Measurements from ENCODE around the gene CFAP43.

The CFAP43 gene

GRCh38 chr10:104084482-104085142 lies 147.6 kb downstream of the CFAP43 start:
- no peak for TF ChIP-seq CTCF (IDR thresholded peaks at IDR 0.05; ENCODE audit: low read depth, low read length, missing control alignments)
- in situ Hi-C loops (cut with HindIII; ENCODE audit: low pct_ligation_motif_present, low sequenced_read_pairs): no loop called here
- DNase-seq: no peak
- Histone ChIP-seq H3K27ac (no peak overlapping the region), H3K36me3 (replicated peaks) (no peaks in the 10 kb centered on the region), H3K4me3 (ENCODE audit: low read depth, low read length) (no peak overlapping the region), H3K27me3 (replicated peaks) (no peaks in the 10 kb centered on the region)

GRCh38 chr10:104081998-104082397 lies 150.2 kb downstream of the CFAP43 start:
- H3K27ac ChIP-seq: no peak overlapping the region
- H3K4me3 ChIP-seq (ENCODE audit: low read depth, low read length): no peak overlapping the region
- no peaks in the 10 kb centered on the region for H3K36me3 ChIP-seq (replicated peaks)
- no peaks in the 10 kb centered on the region for H3K27me3 ChIP-seq (replicated peaks)
- in situ Hi-C loops (cut with HindIII; ENCODE audit: low pct_ligation_motif_present, low sequenced_read_pairs): no loop called here
- no peak for DNase-seq
- no peak for TF ChIP-seq CTCF (IDR thresholded peaks at IDR 0.05; ENCODE audit: low read depth, low read length, missing control alignments)

GRCh38 chr10:104080762-104081161 lies 151.4 kb downstream of the CFAP43 start:
- H3K36me3 ChIP-seq (replicated peaks): no peaks in the 10 kb centered on the region
- no peak overlapping the region for H3K4me3 ChIP-seq (ENCODE audit: low read depth, low read length)
- no peak for DNase-seq
- peak; percentile 55 for TF ChIP-seq CTCF (IDR thresholded peaks at IDR 0.05; ENCODE audit: low read depth, low read length, missing control alignments)
- in situ Hi-C loops (cut with HindIII; ENCODE audit: low pct_ligation_motif_present, low sequenced_read_pairs): no loop called here
- H3K27ac ChIP-seq: no peak overlapping the region
- H3K27me3 ChIP-seq (replicated peaks): no peaks in the 10 kb centered on the region

Measured in brain microvascular endothelial cell (primary cell).